Measurements from ENCODE around the gene MX2.

The MX2 gene

DNA sequence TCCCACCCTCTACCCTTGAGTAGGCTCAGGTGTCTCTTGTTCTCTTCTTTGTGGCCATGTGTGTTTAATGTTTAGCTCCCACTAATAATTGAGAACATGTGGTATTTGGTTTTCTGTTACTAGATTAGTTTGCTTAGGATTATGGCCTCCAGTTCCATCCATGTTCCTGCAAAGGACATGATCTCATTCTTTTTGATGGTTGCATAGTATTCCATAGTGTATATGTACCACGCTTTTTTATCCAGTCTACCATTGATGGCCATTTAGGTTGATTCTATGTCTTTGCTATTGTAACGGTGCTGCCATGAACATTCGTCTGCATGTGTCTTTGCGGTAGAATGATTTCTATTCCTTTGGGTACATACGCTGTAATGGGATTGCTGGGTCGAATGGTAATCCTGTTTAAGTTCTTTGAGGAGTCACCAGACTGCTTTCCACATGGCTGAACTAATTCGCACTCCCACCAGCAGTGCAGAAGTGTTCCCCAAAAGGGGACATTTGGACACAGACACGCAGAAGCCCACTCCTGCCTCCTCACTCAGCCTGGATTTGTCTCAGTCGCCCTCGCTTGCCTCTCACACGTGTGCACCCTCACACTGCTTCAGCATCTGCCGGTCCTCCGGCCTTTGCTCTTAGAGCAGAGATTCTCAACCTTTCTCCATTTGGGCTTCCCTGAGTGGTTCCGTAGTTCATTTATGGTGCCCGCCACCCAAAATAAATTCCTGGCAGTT is 3.7 kb downstream of the MX2 start:
- DNase-seq (ENCODE audit: low read depth) = no peak

DNA sequence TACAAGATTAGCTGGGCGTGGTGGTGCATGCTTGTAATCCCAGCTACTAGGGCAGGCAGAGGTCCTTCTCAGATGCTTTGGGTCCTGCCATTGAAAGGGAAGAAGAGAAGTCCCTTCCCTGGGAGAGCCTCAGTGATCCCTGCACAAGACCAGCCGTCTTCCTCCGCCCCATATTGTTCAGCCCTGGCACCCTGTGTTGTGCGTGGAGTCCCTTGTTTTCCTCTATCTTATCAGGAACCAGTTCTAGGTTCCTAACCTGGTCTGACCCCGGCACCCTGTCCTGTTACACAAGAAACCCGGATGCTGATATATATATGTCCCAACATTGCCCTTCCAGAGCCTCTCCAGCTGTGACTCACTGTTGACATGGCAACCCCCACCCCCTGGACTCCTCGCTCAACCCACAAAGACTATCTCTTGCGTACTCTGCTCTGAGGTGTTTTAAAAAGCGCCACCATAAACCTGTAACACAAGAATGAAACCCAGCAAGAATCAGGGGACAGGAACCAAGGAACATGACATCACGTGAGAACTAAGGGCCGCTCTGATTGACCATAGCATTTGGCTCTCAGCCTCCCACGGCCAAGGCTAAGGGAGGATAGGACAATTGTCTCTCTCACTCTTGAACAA is 4.8 kb downstream of the MX2 start:
- no peak for DNase-seq (ENCODE audit: low read depth)

DNA sequence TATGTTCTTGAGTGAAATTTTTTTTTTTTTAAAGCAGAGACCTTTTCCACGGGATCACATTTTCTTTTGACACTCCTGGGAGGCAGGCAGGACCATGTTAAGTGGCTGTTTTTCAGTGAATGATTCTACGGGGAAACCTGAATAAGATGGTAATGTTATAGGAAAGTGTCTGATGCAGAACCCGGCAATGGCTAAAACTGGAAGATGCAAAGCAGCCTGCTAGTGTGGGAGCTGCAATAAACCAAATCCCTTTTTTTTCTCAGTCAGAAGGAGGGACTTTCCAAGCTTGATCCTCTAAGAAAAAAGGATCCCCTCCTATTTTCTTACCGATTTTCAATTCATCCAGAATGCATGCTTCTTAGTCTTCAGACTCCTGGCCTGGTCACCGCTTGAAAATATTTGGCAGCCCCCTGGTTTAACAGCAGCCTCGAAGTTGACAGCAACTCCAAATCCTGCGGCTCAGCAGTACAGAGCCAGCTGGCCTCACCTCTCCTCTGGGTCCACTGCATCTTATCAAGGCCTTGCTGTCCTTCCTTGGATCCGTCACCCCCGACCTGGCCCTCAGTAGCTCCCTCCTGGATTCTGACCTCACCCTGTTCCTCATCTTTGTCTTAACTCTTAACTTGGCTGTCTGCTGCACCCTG is 5.6 kb downstream of the MX2 start:
- DNase-seq (ENCODE audit: low read depth) = no peak

GRCh38 chr21:41367945-41368734 is 6.3 kb downstream of the MX2 start:
- no peak for DNase-seq (ENCODE audit: low read depth)

GRCh38 chr21:41368735-41369104 is 6.9 kb downstream of the MX2 start:
- DNase-seq (ENCODE audit: low read depth) = no peak

- no peak for DNase-seq (ENCODE audit: low read depth)
These were observed 7.5 kb downstream of the MX2 start for GRCh38 chr21:41369105-41369919.

- no peak for DNase-seq (ENCODE audit: low read depth)
These were observed 8.4 kb downstream of the MX2 start for GRCh38 chr21:41369920-41370839.

DNA sequence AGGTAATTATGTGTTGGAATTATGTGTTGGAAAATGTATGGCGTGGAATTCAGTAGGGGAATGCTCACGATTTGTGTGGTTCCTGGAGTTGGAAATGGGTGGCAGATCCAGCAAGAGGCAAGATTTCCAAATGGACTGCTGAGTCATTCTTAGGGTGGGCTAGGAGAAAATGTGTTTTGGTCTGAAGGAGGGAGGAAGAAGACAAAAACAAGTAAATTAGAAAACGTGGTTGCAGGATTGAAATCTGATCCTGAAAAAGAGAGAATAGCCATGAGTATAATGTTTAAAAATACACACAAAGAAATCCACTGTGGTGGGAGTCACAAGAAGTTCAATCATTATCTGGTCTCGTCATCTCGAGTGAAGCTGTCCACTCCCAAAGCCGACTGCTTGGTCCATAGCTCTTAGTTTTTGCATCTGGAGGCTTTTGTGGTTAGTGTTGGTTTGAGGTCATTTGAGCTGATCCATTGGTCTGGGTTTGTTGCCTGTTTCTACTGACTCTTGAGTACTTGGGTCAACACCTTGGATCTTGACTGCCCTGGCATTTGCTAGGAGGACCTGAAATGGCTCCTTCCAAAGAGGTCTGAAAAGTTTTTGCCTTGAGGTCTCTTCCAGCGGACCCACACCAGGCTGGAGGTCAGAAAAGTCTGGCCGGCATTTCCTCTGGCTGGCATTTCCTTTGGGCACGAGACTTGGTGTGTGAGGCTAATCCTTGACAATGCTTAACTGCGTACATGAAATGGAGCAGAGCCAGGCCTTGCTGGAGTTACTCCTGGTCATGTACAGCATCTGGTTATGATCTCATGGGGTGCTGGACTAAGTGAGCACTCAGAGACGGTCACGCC is 9.2 kb downstream of the MX2 start:
- DNase-seq (ENCODE audit: low read depth) = no peak

GRCh38 chr21:41371685-41372030 is 9.8 kb downstream of the MX2 start:
- DNase-seq (ENCODE audit: low read depth) = no peak

DNA sequence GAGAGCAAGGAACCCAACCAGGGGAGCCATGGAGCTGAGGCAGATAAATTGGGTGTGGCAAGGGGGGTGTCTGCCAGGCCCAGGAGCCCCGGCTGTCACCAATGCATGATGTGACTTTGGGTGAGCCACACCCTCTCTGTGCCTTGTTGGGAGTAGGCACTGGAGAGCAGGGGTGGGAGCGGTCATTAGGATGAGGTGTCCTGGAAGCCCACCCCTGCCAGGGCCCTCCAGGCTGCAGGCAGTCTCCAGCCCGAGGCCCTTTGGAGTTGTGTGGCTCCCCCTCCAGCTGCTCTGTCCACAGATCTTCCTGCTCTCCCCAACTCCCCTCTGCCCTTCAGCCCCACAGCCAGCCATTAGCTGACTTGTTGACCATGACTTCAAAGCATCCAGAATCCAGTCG is 11.4 kb downstream of the MX2 start:
- no peak for DNase-seq (ENCODE audit: low read depth)

DNA sequence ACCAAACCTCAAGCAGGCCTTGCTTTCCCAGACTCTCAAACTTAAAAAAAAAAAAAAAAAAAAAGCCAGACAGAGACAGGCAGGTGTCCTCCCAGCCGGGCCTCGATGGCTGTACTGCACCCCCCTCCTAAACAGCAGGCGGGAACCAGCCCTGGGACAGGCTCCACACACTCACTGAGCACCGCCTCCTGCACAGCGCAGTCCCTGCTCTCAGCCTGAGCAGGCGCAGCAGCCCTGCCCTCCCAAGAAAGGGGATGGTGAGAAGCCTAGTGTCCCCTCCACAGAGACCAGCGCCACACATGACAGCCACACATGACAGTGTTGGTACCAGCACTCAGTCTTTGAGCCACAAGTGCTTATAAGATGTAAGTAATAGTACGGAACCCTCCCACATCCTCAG is 11.9 kb downstream of the MX2 start:
- no peak for DNase-seq (ENCODE audit: low read depth)

DNA sequence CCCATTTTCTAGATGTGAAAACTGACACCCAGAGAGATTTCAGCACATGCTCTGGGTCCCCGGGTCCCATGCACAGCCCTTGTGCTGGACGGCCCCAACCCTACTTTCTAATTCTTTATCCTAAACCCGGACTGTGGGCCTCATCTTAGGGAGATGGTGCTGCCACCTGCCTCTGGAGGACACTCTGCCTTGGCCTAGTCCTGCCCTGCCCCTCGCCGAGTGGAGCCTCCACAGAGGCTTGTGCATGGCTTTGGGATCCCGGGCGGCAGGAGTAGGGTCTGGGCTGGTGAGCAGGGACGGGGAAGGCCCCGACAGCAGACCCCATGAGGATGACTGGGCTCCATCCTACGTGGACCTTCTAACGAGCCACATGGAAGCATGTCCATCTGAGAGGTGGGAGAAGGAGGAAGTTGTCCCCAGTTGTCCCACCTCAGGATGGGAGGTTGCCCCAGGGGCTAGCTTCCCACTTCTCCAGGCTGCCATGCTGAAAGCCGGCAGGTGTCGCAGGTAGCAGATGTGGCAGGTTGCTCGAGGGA is 12.4 kb downstream of the MX2 start:
- DNase-seq (ENCODE audit: low read depth) = no peak

DNA sequence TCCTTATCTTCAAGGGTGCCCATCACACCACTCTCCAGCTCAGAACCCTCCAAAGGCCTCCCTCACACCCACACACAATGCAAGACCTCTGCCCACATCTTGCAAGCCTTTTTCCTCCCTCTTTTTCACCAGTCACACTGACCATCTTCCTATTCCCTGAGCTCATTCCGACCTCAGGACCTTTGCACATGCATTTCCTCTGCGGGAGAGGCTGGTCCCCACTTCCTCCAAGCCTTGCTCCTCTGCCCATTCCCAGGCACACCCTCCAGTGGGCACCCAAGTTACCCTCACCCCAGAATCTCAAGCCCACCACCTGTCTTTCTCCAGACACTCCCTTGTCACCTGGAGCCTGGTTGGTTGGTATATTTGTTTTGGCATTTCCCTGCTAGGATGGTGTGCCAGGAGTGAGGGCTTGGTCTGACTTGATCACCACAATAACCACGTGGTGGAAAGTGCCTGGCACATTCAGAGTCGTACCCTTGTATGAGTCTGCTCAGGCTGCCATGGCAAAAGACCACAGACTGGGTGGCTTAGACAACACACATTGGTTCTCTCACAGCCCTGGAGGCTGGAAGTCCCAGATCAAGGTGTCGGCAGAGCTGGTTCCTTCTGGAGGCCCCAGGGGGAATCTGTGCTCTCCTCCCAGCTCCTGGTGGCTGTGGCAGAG is 13.2 kb downstream of the MX2 start:
- DNase-seq (ENCODE audit: low read depth) = no peak

DNA sequence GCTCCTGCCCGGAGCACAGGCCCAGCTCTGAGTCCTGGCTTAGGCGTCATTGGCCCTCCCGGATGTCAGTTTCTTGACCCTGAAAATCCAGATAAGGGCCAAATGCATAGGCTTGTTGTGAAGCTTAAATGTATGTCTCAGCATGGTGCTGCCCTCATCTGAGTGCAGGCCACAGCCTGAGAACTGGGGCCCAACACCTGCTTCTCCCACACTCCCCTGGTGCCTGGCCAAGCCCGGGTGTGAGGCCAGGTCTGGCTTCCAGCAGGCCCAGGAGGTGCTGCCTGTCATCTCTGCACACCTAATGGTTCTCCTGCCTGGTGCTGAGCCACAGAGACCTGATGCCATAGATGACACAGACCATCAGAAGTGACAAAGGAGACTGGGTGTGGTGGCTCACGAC is 14.0 kb downstream of the MX2 start:
- DNase-seq (ENCODE audit: low read depth) = no peak

DNA sequence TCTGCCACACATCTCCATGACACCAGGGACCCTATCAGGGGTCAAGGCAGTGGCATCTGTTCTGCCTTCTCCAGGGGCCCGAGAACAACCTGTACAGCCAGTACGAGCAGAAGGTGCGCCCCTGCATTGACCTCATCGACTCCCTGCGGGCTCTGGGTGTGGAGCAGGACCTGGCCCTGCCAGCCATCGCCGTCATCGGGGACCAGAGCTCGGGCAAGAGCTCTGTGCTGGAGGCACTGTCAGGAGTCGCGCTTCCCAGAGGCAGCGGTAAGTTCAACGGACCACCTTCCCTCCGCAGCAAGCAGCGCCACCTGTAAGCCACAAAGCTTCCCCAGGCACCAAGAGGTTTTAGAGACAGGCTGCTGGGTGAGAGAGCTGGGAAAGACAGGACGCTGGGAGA is 15.9 kb downstream of the MX2 start:
- DNase-seq (ENCODE audit: low read depth) = no peak

GRCh38 chr21:41378849-41379248 is 17.0 kb downstream of the MX2 start:
- DNase-seq (ENCODE audit: low read depth) = no peak

GRCh38 chr21:41379901-41380300 is 18.1 kb downstream of the MX2 start:
- DNase-seq (ENCODE audit: low read depth) = no peak

DNA sequence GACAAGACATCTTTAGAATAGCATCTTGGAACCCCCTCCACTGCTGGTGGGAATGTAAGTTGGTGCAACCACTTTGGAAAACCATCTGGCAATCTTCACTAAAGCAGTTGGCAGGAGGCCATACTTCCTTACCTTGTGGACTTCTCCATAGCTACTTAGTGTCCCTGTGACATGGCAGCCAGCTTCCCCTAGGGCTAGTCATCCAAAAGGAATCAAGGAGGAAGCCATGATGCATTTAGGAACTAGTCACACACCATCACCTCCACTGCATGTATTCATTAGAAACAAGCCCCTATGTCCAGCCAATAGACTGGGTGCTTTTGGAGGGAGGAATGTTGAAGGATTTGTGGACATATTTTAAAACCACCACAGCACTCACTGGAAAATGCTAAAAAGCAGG is 19.9 kb downstream of the MX2 start:
- DNase-seq (ENCODE audit: low read depth) = no peak

All from stromal cell of bone marrow (primary cell).